Neural progenitor cell (in vitro differentiated cells): ENCODE results near the gene HSPG2.

Source experiments
- EZH2 ChIP-seq: fragments of 200-600 bp; sonication (generic); IDR thresholded peaks from 2 replicates; pipeline ENCODE4 v1.6.1; 2017; ENCODE audit warnings: antibody characterized with exemption, mild to moderate bottlenecking, moderate library complexity
- EZH2phosphoT487 ChIP-seq: fragments of 200-600 bp; sonication (generic); IDR thresholded peaks from 2 replicates; pipeline ENCODE4 v1.6.1; 2017; ENCODE audit warnings: antibody characterized with exemption

- TF ChIP-seq EZH2phosphoT487: no peak
- no peak for TF ChIP-seq EZH2
Observed at GRCh38 chr1:21910558-21911204, 26.4 kb downstream of the HSPG2 start.
